CD4-positive, alpha-beta T cell treated with Interleukin-15 for 4 hours (primary cell): ENCODE results near the gene PHTF2.
A peak's percentile ranks its signal among the peaks of the same experiment; 100 is the strongest.
"Not testable (repeated sequence)": the region's sequence is repeated elsewhere in the genome, so short reads cannot be mapped to it uniquely, and the experiment has no call there.

ENCODE experiments used
- DNase-seq: peaks from one replicate; pipeline ENCODE4 v3.0.0-alpha.2; 2020; ENCODE audit warnings: low spot score

PHTF2 gene

GRCh38 chr7:77798394-77799077 lies at the start of gene PHTF2, which contains the start of gene TMEM60:
PHTF2 (plus strand) TSS chr7:77798773.
TMEM60 (minus strand) TSS chr7:77798434; CDS start chr7:77794373, 4,061 bp downstream.
- DNase-seq = peak; percentile 95

- no peak for DNase-seq
Observed at GRCh38 chr7:77752016-77752415, 46.6 kb upstream of the PHTF2 start.

- no peak for DNase-seq
Observed at GRCh38 chr7:77753173-77753572, 45.4 kb upstream of the PHTF2 start.

- DNase-seq = no peak
Observed at GRCh38 chr7:77757589-77757988, 41.0 kb upstream of the PHTF2 start.

GRCh38 chr7:77759294-77759889 lies 39.2 kb upstream of the PHTF2 start:
- DNase-seq = peak; percentile 84

- DNase-seq = no peak
Observed at GRCh38 chr7:77760809-77761453, 37.6 kb upstream of the PHTF2 start.

- DNase-seq = no peak
Observed at GRCh38 chr7:77765481-77765880, 33.1 kb upstream of the PHTF2 start.

- DNase-seq = no peak
Observed at GRCh38 chr7:77765906-77766800, 32.4 kb upstream of the PHTF2 start.

GRCh38 chr7:77766801-77767605 lies 31.6 kb upstream of the PHTF2 start:
- no peak for DNase-seq

GRCh38 chr7:77770316-77770715 lies 28.3 kb upstream of the PHTF2 start:
- no peak for DNase-seq

- no peak for DNase-seq
Observed at GRCh38 chr7:77771901-77772300, 26.7 kb upstream of the PHTF2 start.

GRCh38 chr7:77778535-77778934 lies 20.0 kb upstream of the PHTF2 start:
- no peak for DNase-seq

GRCh38 chr7:77782383-77782782 lies 16.2 kb upstream of the PHTF2 start:
- DNase-seq = no peak

- no peak for DNase-seq
Observed at GRCh38 chr7:77783111-77783510, 15.5 kb upstream of the PHTF2 start.

- DNase-seq = no peak
Observed at GRCh38 chr7:77783545-77783944, 15.0 kb upstream of the PHTF2 start.

GRCh38 chr7:77784426-77784825 lies 14.1 kb upstream of the PHTF2 start:
- not testable (repeated sequence) for DNase-seq

GRCh38 chr7:77786018-77786417 lies 12.6 kb upstream of the PHTF2 start:
- no peak for DNase-seq

GRCh38 chr7:77786741-77787140 lies 11.8 kb upstream of the PHTF2 start:
- no peak for DNase-seq

- DNase-seq = no peak
Observed at GRCh38 chr7:77788327-77788902, 10.2 kb upstream of the PHTF2 start.

- no peak for DNase-seq
Observed at GRCh38 chr7:77791336-77791735, 7.2 kb upstream of the PHTF2 start.

GRCh38 chr7:77791956-77792355 lies 6.6 kb upstream of the PHTF2 start:
- no peak for DNase-seq
